ENCODE measurements around the gene PRUNE2.

- TF ChIP-seq CTCF (IDR thresholded peaks at IDR 0.05 in 2 of 3, conservative IDR thresholded peaks at IDR 0.05 in 1 of 3; ENCODE audit: insufficient read depth in 2 of 3, low read depth in 1 of 3, low read length in 3 of 3), result no peak
- no peak for TF ChIP-seq MEF2D (tag; conservative IDR thresholded peaks at IDR 0.05; ENCODE audit: low read depth)
- no peak for TF ChIP-seq HNRNPL (IDR thresholded peaks at IDR 0.05; ENCODE audit: low read depth, low read length)
- no peak for TF ChIP-seq PHF8 (IDR thresholded peaks at IDR 0.05; ENCODE audit: borderline replicate concordance, low read length)
- TF ChIP-seq ZBTB7A (IDR thresholded peaks at IDR 0.05; ENCODE audit: borderline replicate concordance, control insufficient read depth, low read depth, low read length), result no peak
- TF ChIP-seq ZNF449 (CRISPR knock-in tag; IDR thresholded peaks at IDR 0.05), result no peak
- no peak for TF ChIP-seq UBTF (IDR thresholded peaks at IDR 0.05; ENCODE audit: borderline replicate concordance in 1 of 2, low read depth in 2 of 2, low read length in 2 of 2)
- TF ChIP-seq KAT2B (IDR thresholded peaks at IDR 0.05; ENCODE audit: low read depth, low read length), result no peak
- no peak for TF ChIP-seq RNF2 (IDR thresholded peaks at IDR 0.05)
These were observed 319.3 kb downstream of the PRUNE2 start for GRCh38 chr9:76586390-76587314.

Data from K562 (cell line).